ENCODE data around the gene CDK18. TPM values are rescaled to one million over a fixed set of nuclear protein-coding genes. Genes with fewer than 3 reads are reported as not detected.

CDK18 gene
- polyA plus RNA-seq, 1 experiment, result 0.36 TPM

DNA sequence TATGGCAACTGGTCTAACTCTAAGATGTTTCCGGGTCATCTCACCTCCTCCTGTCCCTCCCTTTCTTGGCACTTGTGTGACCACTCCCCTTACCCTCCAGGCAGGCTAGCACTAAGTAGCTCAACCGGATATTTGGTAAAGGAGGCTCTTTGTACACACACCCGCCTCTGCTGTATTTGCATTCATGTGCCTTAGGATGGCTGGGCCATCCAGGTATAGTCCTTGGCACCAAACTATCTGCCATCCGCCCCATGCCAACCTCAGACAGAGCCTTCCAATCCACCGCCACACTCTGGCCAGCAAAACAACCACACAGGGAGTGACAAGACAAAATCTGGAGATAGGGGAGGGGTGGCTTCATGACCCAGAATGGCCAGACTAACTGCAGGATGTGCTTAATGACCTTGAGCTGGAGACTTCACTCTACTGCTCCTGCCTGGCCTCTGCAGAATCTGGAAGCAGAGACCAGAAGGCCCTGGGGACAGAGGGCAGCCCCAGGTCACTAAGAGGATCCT, 59.5 kb downstream of the CDK18 start:
- CTCF ChIA-PET, result no interaction called here
- TF ChIP-seq CTCF (IDR thresholded peaks at IDR 0.05; ENCODE audit: low read depth, low read length), result no peak
- Histone ChIP-seq H3K27me3 (ENCODE audit: control insufficient read depth, insufficient read depth, low read length) (peaks cover 47% of the 10 kb centered on the region), H3K9me3 (ENCODE audit: control insufficient read depth, insufficient read depth, low read length) (peaks cover 2% of the 10 kb centered on the region; the same call in 1 of the 2 replicates), H3K27ac (ENCODE audit: low read depth, low read length) (no peak overlapping the region), H3K4me3 (ENCODE audit: low read depth, low read length) (no peak overlapping the region)
- POLR2A ChIA-PET, result no interaction called here
- no peak for DNase-seq (ENCODE audit: low read depth, low spot score)

DNA sequence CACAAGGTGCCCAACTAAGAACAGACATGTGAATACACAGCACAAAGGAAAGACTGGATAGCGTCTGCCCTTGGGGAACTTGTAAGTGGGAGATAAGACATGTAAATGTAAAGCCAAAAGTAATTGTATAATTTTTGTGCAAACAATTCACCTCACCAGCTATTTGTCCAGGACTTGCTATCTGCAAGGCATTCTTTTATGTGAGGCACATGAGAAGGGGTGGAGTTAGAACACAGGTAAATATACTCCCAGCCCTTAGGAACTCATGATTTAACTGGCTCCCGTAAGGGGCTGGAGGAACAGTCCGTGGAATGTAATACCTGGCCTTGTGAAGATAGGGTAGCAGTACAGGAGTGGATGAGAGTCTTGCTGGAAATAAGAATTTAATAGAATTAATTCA, 61.3 kb downstream of the CDK18 start:
- no peak overlapping the region for H3K4me3 ChIP-seq (ENCODE audit: low read depth, low read length)
- no peak overlapping the region for H3K27ac ChIP-seq (ENCODE audit: low read depth, low read length)
- DNase-seq (ENCODE audit: low read depth, low spot score), result no peak
- ChIA-PET CTCF (interaction anchor here (0.9 kb wide), 1 partner anchor 23 kb away, joined by 3 read pairs; no protein-coding TSS in a partner anchor), POLR2A (no interaction called here)
- peaks cover 2% of the 10 kb centered on the region; the same call in 1 of the 2 replicates for H3K9me3 ChIP-seq (ENCODE audit: control insufficient read depth, insufficient read depth, low read length)
- no peak for TF ChIP-seq CTCF (IDR thresholded peaks at IDR 0.05; ENCODE audit: low read depth, low read length)
- H3K27me3 ChIP-seq (ENCODE audit: control insufficient read depth, insufficient read depth, low read length), result peaks cover 59% of the 10 kb centered on the region

GRCh38 chr1:205567716-205568115, 63.2 kb downstream of the CDK18 start:
- H3K27ac ChIP-seq (ENCODE audit: low read depth, low read length), result no peak overlapping the region
- H3K9me3 ChIP-seq (ENCODE audit: control insufficient read depth, insufficient read depth, low read length), result no peaks in the 10 kb centered on the region
- no peak for TF ChIP-seq CTCF (IDR thresholded peaks at IDR 0.05; ENCODE audit: low read depth, low read length)
- DNase-seq (ENCODE audit: low read depth, low spot score), result no peak
- peaks cover 75% of the 10 kb centered on the region for H3K27me3 ChIP-seq (ENCODE audit: control insufficient read depth, insufficient read depth, low read length)
- ChIA-PET POLR2A (no interaction called here), CTCF (no interaction called here)
- no peak overlapping the region for H3K4me3 ChIP-seq (ENCODE audit: low read depth, low read length)

GRCh38 chr1:205568135-205568468, 63.6 kb downstream of the CDK18 start:
- DNase-seq (ENCODE audit: low read depth, low spot score), result no peak
- Histone ChIP-seq H3K27ac (ENCODE audit: low read depth, low read length) (no peak overlapping the region), H3K4me3 (ENCODE audit: low read depth, low read length) (no peak overlapping the region), H3K27me3 (ENCODE audit: control insufficient read depth, insufficient read depth, low read length) (peaks cover 77% of the 10 kb centered on the region), H3K9me3 (ENCODE audit: control insufficient read depth, insufficient read depth, low read length) (no peaks in the 10 kb centered on the region)
- POLR2A ChIA-PET, result no interaction called here
- CTCF ChIA-PET, result no interaction called here
- TF ChIP-seq CTCF (IDR thresholded peaks at IDR 0.05; ENCODE audit: low read depth, low read length), result no peak

- no peaks in the 10 kb centered on the region for H3K9me3 ChIP-seq (ENCODE audit: control insufficient read depth, insufficient read depth, low read length)
- no peak for TF ChIP-seq CTCF (IDR thresholded peaks at IDR 0.05; ENCODE audit: low read depth, low read length)
- H3K27me3 ChIP-seq (ENCODE audit: control insufficient read depth, insufficient read depth, low read length), result peaks cover 77% of the 10 kb centered on the region
- DNase-seq (ENCODE audit: low read depth, low spot score), result no peak
- CTCF ChIA-PET, result interaction anchor here (2.1 kb wide), 1 partner anchor 20 kb away, joined by 7 read pairs; no protein-coding TSS in a partner anchor
- POLR2A ChIA-PET, result interaction anchor here (0.5 kb wide), 1 partner anchor 901 kb away, joined by 8 read pairs; the partner anchor contains the start of gene IKBKE
- H3K27ac ChIP-seq (ENCODE audit: low read depth, low read length), result no peak overlapping the region
- no peak overlapping the region; the same call in 1 of the 2 replicates for H3K4me3 ChIP-seq (ENCODE audit: low read depth, low read length)
Observed at GRCh38 chr1:205568469-205569361, 64.2 kb downstream of the CDK18 start.

Data from AG04450 (cell line).